Prostate gland (tissue), 2 donors: ENCODE measurements around the gene VSIR.

Source experiments
- POLR2A ChIP-seq: fragments of 450-650 bp; IDR thresholded peaks from one replicate; pipeline ENCODE4 v1.6.1; 2016; ENCODE audit warnings: antibody characterized with exemption, mild to moderate bottlenecking
- POLR2AphosphoS5 ChIP-seq: sonication (generic); formaldehyde crosslinking; IDR thresholded peaks from one replicate; pipeline ENCODE4 v1.6.1; 2017; ENCODE audit warnings: antibody characterized with exemption
- TF ChIP-seq, protein P1 (sequence below), 4 experiments: fragments of 200-600 bp in 2 of 4; fragments of 450-650 bp in 2 of 4; sonication (generic) in 2 of 4; IDR thresholded peaks; 1 replicate in 3 of 4; 2 replicates in 1 of 4; pipeline ENCODE4 v1.5.1; 2016 to 2019; ENCODE audit warnings: antibody characterized with exemption in 4 of 4, mild to moderate bottlenecking in 2 of 4, moderate library complexity in 2 of 4

DNA sequence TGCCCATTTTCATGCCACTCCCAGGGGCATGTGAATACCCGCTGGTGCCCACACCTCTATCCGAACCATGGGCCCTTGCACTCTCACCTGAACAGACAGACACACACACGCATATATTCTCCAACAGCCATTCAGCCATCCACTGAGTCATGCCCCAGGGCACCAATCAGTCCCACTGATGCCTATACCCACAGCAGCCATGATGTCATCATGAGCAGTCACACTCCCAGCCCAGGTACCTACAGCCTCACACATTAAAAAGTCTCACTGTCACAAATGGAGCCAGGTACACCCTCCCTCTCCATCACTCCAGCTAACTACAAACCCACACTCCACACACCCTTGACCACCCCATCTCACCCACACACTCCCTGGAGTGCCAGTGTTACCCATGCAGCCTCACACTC is 12.2 kb downstream of the VSIR start:
- TF ChIP-seq POLR2A (no peak), POLR2AphosphoS5 (no peak)
- TF ChIP-seq, protein P1, sequence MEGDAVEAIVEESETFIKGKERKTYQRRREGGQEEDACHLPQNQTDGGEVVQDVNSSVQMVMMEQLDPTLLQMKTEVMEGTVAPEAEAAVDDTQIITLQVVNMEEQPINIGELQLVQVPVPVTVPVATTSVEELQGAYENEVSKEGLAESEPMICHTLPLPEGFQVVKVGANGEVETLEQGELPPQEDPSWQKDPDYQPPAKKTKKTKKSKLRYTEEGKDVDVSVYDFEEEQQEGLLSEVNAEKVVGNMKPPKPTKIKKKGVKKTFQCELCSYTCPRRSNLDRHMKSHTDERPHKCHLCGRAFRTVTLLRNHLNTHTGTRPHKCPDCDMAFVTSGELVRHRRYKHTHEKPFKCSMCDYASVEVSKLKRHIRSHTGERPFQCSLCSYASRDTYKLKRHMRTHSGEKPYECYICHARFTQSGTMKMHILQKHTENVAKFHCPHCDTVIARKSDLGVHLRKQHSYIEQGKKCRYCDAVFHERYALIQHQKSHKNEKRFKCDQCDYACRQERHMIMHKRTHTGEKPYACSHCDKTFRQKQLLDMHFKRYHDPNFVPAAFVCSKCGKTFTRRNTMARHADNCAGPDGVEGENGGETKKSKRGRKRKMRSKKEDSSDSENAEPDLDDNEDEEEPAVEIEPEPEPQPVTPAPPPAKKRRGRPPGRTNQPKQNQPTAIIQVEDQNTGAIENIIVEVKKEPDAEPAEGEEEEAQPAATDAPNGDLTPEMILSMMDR (IDR thresholded peaks at IDR 0.05), result no peak
